Mesothelial cell of epicardium (in vitro differentiated cells): ENCODE measurements around the gene AGAP3. TPM values are rescaled to one million over a fixed set of nuclear protein-coding genes. Genes with fewer than 3 reads are reported as not detected.

ENCODE experiments used
- DNase-seq, 2 experiments: peaks; one replicate each; pipeline ENCODE4 v3.0.0; 2021; ENCODE audit warnings: low spot score in 2 of 2; ENCODE audit not compliant: unreplicated experiment in 2 of 2
- H3K27ac Mint-ChIP-seq: 2 replicates; pipeline ENCODE4 v1.8.0; 2021; ENCODE audit warnings: mixed read lengths
- H3K27me3 Mint-ChIP-seq: 2 replicates; pipeline ENCODE4 v1.8.0; 2021; ENCODE audit warnings: low read depth, mixed read lengths
- H3K36me3 Mint-ChIP-seq: 2 replicates; pipeline ENCODE4 v1.8.0; 2021; ENCODE audit warnings: mixed read lengths
- H3K4me1 Mint-ChIP-seq: 2 replicates; pipeline ENCODE4 v1.8.0; 2021; ENCODE audit warnings: mixed read lengths
- H3K4me3 Mint-ChIP-seq: 2 replicates; pipeline ENCODE4 v1.8.0; 2021; ENCODE audit warnings: mild to moderate bottlenecking, moderate library complexity, mixed read lengths
- H3K9me3 Mint-ChIP-seq: 2 replicates; pipeline ENCODE4 v1.8.0; 2021; ENCODE audit warnings: mixed read lengths
- total RNA-seq: library from RNA; stranded (reverse); gene quantifications from 3 replicates; pipeline ENCODE4 v1.2.1, GENCODE V29; 2021
- TF ChIP-seq, protein P1 (sequence below): fragments of 200-600 bp; sonication (generic); IDR thresholded peaks from one replicate; pipeline ENCODE4 v1.5.0; 2021; ENCODE audit warnings: antibody characterized with exemption; ENCODE audit not compliant: unreplicated experiment

AGAP3 gene
- total RNA-seq, 1 donor from 2014 or later, result 134 TPM

DNA sequence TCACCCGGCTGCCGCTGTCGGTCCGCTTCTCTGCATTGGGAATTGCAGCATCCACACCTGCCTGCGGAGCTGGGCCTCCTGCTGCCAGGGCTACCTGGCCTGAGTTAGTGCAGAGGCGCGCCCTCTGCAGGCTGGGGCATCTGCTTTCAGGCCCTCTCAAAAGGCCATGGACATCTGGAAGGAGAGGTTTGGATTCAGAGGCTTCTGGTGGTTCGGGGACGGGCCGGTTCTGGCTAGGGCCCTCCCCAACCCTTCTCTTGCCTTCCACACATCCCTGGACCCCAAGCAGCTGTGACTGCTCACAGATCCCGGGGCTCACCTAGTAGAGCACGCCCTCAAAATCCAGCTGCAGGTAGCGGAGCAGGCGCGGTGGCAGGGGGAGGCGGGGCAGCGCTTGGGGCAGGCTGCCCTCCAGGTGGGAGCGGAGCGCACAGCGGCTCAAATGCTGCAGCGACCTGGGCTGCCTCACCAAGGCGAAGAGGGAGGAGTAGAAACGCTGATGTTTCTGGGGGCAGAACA is 89.6 kb downstream of the AGAP3 start:
- no peak overlapping the region for H3K27ac Mint-ChIP-seq

DNA sequence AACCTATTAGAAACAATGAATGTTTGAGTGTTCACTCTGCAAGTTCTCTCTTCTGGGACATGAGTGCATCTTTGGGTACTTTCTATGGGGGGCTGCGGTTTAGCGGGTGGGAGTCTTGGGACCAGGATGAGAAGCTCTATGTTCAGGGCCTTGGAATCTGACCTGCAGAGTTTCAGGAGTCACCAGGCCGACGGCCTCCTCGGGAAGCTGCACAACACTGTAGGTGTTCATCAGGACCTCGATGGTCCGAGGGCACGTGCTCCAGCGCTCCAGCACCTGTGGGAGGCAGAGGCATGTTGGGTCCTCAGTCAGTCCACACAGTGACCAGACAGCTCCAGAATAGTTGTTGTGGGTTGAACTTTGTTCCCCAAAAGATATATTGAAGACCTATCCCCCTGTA is 90.1 kb downstream of the AGAP3 start:
- H3K36me3 Mint-ChIP-seq, result no peaks in the 10 kb centered on the region
- peaks cover 82% of the 10 kb centered on the region for H3K27me3 Mint-ChIP-seq
- DNase-seq, result no peak
- no peaks in the 10 kb centered on the region for H3K4me1 Mint-ChIP-seq
- H3K4me3 Mint-ChIP-seq, result no peak overlapping the region
- no peak overlapping the region for H3K27ac Mint-ChIP-seq
- TF ChIP-seq, protein P1, sequence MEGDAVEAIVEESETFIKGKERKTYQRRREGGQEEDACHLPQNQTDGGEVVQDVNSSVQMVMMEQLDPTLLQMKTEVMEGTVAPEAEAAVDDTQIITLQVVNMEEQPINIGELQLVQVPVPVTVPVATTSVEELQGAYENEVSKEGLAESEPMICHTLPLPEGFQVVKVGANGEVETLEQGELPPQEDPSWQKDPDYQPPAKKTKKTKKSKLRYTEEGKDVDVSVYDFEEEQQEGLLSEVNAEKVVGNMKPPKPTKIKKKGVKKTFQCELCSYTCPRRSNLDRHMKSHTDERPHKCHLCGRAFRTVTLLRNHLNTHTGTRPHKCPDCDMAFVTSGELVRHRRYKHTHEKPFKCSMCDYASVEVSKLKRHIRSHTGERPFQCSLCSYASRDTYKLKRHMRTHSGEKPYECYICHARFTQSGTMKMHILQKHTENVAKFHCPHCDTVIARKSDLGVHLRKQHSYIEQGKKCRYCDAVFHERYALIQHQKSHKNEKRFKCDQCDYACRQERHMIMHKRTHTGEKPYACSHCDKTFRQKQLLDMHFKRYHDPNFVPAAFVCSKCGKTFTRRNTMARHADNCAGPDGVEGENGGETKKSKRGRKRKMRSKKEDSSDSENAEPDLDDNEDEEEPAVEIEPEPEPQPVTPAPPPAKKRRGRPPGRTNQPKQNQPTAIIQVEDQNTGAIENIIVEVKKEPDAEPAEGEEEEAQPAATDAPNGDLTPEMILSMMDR, result no peak
- H3K9me3 Mint-ChIP-seq, result no peaks in the 10 kb centered on the region

More for the DNA sequence above, 89.6 kb downstream of the AGAP3 start:
- TF ChIP-seq, protein P1, result no peak
- no peaks in the 10 kb centered on the region for H3K4me1 Mint-ChIP-seq
- H3K4me3 Mint-ChIP-seq, result no peak overlapping the region
- DNase-seq, result no peak
- no peaks in the 10 kb centered on the region for H3K36me3 Mint-ChIP-seq
- H3K9me3 Mint-ChIP-seq, result no peaks in the 10 kb centered on the region
- H3K27me3 Mint-ChIP-seq, result peaks cover 88% of the 10 kb centered on the region

DNA sequence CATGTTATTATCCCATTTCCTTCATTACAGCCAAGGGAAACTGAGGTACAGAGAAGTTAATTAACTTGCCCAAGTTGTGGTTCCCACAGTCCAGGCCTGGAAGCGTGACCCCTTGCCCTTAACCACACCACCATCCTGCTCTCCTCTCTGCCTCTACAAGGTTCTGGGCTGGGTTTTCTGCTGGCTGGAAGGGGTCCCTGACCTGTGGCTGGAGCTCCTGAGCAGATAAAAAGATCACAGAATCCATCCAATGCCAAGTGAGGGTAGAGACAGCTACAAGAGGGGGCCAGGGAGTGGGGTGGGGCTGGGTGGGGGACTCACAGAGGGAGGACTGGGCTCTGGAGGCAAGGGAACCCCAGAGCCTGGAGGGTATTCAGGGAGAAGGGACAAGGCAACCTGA is 91.0 kb downstream of the AGAP3 start:
- H3K27me3 Mint-ChIP-seq, result peaks cover 79% of the 10 kb centered on the region
- H3K27ac Mint-ChIP-seq, result no peak overlapping the region
- TF ChIP-seq, protein P1, result no peak

DNA sequence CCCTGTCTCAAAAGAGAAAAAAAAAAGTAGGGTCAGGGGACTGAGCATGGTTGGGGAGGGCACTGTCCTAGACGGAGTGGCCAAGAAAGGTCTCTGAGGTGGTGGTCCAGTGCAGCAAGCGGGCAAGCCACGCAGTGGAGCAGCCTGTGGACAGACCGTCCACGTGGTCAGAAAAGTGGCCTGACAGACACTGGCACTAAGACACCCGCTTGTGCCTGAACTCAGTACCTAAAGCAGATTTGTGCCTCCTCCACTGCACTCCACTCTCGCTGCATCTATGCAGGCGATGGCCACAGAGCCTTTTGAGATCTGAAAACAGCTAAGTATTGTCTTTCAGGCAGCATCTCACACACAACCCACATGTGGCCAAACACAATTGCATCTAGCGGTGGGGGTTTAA is 92.0 kb downstream of the AGAP3 start:
- no peaks in the 10 kb centered on the region for H3K4me1 Mint-ChIP-seq
- peaks cover 76% of the 10 kb centered on the region for H3K27me3 Mint-ChIP-seq
- no peaks in the 10 kb centered on the region for H3K9me3 Mint-ChIP-seq
- H3K4me3 Mint-ChIP-seq, result no peak overlapping the region
- DNase-seq, result no peak
- no peak overlapping the region for H3K27ac Mint-ChIP-seq
- H3K36me3 Mint-ChIP-seq, result no peaks in the 10 kb centered on the region
- TF ChIP-seq, protein P1, result no peak

More for the DNA sequence above, 91.0 kb downstream of the AGAP3 start:
- no peak for DNase-seq
- Mint-ChIP-seq H3K9me3 (no peaks in the 10 kb centered on the region), H3K4me3 (no peak overlapping the region), H3K36me3 (no peaks in the 10 kb centered on the region), H3K4me1 (no peaks in the 10 kb centered on the region)

DNA sequence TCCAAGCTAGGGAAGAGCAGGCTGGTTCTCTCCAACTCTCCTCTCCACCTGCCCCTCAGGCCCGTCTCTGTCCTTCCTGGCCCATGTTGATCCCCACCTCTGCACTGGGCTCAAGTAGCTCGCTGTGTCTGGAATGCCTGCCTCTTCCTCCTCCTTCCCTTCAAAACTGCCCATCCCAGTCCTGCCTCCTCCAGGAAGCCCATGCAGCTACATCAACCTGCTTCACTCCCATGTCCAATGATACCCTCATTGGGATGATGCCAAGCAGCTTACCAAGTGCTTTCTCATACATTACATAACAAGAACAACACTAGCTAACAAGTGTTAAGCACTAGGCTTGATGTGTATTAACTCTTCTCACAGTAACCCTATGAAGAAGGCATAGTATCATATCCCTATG is 92.6 kb downstream of the AGAP3 start:
- Mint-ChIP-seq H3K27ac (no peak overlapping the region), H3K4me1 (no peaks in the 10 kb centered on the region), H3K9me3 (no peaks in the 10 kb centered on the region), H3K27me3 (peaks cover 70% of the 10 kb centered on the region), H3K36me3 (no peaks in the 10 kb centered on the region), H3K4me3 (no peak overlapping the region)
- TF ChIP-seq, protein P1, result no peak
- DNase-seq, result no peak
